Measurements from ENCODE around the gene SYNDIG1.
"Not testable (repeated sequence)": the region's sequence is repeated elsewhere in the genome, so short reads cannot be mapped to it uniquely, and the experiment has no call there.

Gene SYNDIG1

GRCh38 chr20:24504331-24505285 lies 35.2 kb downstream of the SYNDIG1 start:
- no peaks in the 10 kb centered on the region for H3K9me3 Mint-ChIP-seq
- H3K27me3 Mint-ChIP-seq, result no peaks in the 10 kb centered on the region
- H3K4me1 Mint-ChIP-seq (ENCODE audit: low read depth), result no peaks in the 10 kb centered on the region
- no peak overlapping the region for H3K4me3 Mint-ChIP-seq
- no peak overlapping the region for H3K27ac Mint-ChIP-seq
- H3K36me3 Mint-ChIP-seq (ENCODE audit: low read depth), result no peaks in the 10 kb centered on the region

- H3K27me3 Mint-ChIP-seq, result no peaks in the 10 kb centered on the region
- no peak overlapping the region for H3K4me3 Mint-ChIP-seq
- no peaks in the 10 kb centered on the region for H3K4me1 Mint-ChIP-seq (ENCODE audit: low read depth)
These were observed 36.7 kb downstream of the SYNDIG1 start for GRCh38 chr20:24506146-24506545.

GRCh38 chr20:24506696-24507095 lies 37.3 kb downstream of the SYNDIG1 start:
- Mint-ChIP-seq H3K4me3 (no peak overlapping the region), H3K27ac (no peak overlapping the region), H3K27me3 (no peaks in the 10 kb centered on the region), H3K4me1 (ENCODE audit: low read depth) (no peaks in the 10 kb centered on the region), H3K36me3 (ENCODE audit: low read depth) (no peaks in the 10 kb centered on the region), H3K9me3 (no peaks in the 10 kb centered on the region)

More at GRCh38 chr20:24506146-24506545, 36.7 kb downstream of the SYNDIG1 start:
- Mint-ChIP-seq H3K36me3 (ENCODE audit: low read depth) (no peaks in the 10 kb centered on the region), H3K9me3 (no peaks in the 10 kb centered on the region), H3K27ac (no peak overlapping the region)

GRCh38 chr20:24507182-24507853 lies 37.9 kb downstream of the SYNDIG1 start:
- no peaks in the 10 kb centered on the region for H3K36me3 Mint-ChIP-seq (ENCODE audit: low read depth)

GRCh38 chr20:24512441-24512840 lies 43.0 kb downstream of the SYNDIG1 start:
- not testable (repeated sequence) for H3K27me3 Mint-ChIP-seq; H3K4me1 Mint-ChIP-seq (ENCODE audit: low read depth); H3K4me3 Mint-ChIP-seq; H3K36me3 Mint-ChIP-seq (ENCODE audit: low read depth); H3K27ac Mint-ChIP-seq; H3K9me3 Mint-ChIP-seq

More at GRCh38 chr20:24507182-24507853, 37.9 kb downstream of the SYNDIG1 start:
- Mint-ChIP-seq H3K27ac (no peak overlapping the region), H3K27me3 (no peaks in the 10 kb centered on the region), H3K4me3 (no peak overlapping the region), H3K9me3 (no peaks in the 10 kb centered on the region), H3K4me1 (ENCODE audit: low read depth) (no peaks in the 10 kb centered on the region)

GRCh38 chr20:24518515-24518914 lies 49.1 kb downstream of the SYNDIG1 start:
- H3K9me3 Mint-ChIP-seq, result no peaks in the 10 kb centered on the region
- H3K36me3 Mint-ChIP-seq (ENCODE audit: low read depth), result no peaks in the 10 kb centered on the region
- H3K4me1 Mint-ChIP-seq (ENCODE audit: low read depth), result peaks cover 4% of the 10 kb centered on the region
- H3K4me3 Mint-ChIP-seq, result no peak overlapping the region
- no peak overlapping the region for H3K27ac Mint-ChIP-seq
- no peaks in the 10 kb centered on the region for H3K27me3 Mint-ChIP-seq

- Mint-ChIP-seq H3K4me1 (ENCODE audit: low read depth) (peaks cover 4% of the 10 kb centered on the region), H3K27me3 (no peaks in the 10 kb centered on the region), H3K9me3 (no peaks in the 10 kb centered on the region), H3K27ac (no peak overlapping the region), H3K4me3 (no peak overlapping the region), H3K36me3 (ENCODE audit: low read depth) (no peaks in the 10 kb centered on the region)
These were observed 50.0 kb downstream of the SYNDIG1 start for GRCh38 chr20:24519476-24519875.

- Mint-ChIP-seq H3K27ac (no peak overlapping the region), H3K27me3 (no peaks in the 10 kb centered on the region), H3K4me1 (ENCODE audit: low read depth) (peaks cover 4% of the 10 kb centered on the region), H3K9me3 (no peaks in the 10 kb centered on the region), H3K36me3 (ENCODE audit: low read depth) (no peaks in the 10 kb centered on the region), H3K4me3 (no peak overlapping the region)
These were observed 51.6 kb downstream of the SYNDIG1 start for GRCh38 chr20:24521032-24521431.

- Mint-ChIP-seq H3K9me3 (no peaks in the 10 kb centered on the region), H3K27ac (no peak overlapping the region), H3K4me3 (no peak overlapping the region)
These were observed 53.3 kb downstream of the SYNDIG1 start for GRCh38 chr20:24522452-24523330.

GRCh38 chr20:24523661-24524060 lies 54.2 kb downstream of the SYNDIG1 start:
- H3K27me3 Mint-ChIP-seq, result no peaks in the 10 kb centered on the region

More at GRCh38 chr20:24522452-24523330, 53.3 kb downstream of the SYNDIG1 start:
- H3K36me3 Mint-ChIP-seq (ENCODE audit: low read depth), result no peaks in the 10 kb centered on the region
- H3K27me3 Mint-ChIP-seq, result no peaks in the 10 kb centered on the region
- H3K4me1 Mint-ChIP-seq (ENCODE audit: low read depth), result peaks cover 4% of the 10 kb centered on the region

GRCh38 chr20:24528583-24529368 lies 59.3 kb downstream of the SYNDIG1 start:
- H3K4me3 Mint-ChIP-seq, result no peak overlapping the region
- no peaks in the 10 kb centered on the region for H3K4me1 Mint-ChIP-seq (ENCODE audit: low read depth)
- H3K27ac Mint-ChIP-seq, result no peak overlapping the region
- no peaks in the 10 kb centered on the region for H3K36me3 Mint-ChIP-seq (ENCODE audit: low read depth)
- H3K27me3 Mint-ChIP-seq, result no peaks in the 10 kb centered on the region
- H3K9me3 Mint-ChIP-seq, result peaks cover 4% of the 10 kb centered on the region

More at GRCh38 chr20:24523661-24524060, 54.2 kb downstream of the SYNDIG1 start:
- H3K4me1 Mint-ChIP-seq (ENCODE audit: low read depth), result peaks cover 4% of the 10 kb centered on the region
- H3K27ac Mint-ChIP-seq, result no peak overlapping the region
- no peak overlapping the region for H3K4me3 Mint-ChIP-seq
- no peaks in the 10 kb centered on the region for H3K36me3 Mint-ChIP-seq (ENCODE audit: low read depth)
- H3K9me3 Mint-ChIP-seq, result no peaks in the 10 kb centered on the region

- peaks cover 4% of the 10 kb centered on the region for H3K9me3 Mint-ChIP-seq
- H3K27ac Mint-ChIP-seq, result no peak overlapping the region
- H3K36me3 Mint-ChIP-seq (ENCODE audit: low read depth), result no peaks in the 10 kb centered on the region
- no peaks in the 10 kb centered on the region for H3K4me1 Mint-ChIP-seq (ENCODE audit: low read depth)
- H3K27me3 Mint-ChIP-seq, result no peaks in the 10 kb centered on the region
- no peak overlapping the region for H3K4me3 Mint-ChIP-seq
These were observed 59.9 kb downstream of the SYNDIG1 start for GRCh38 chr20:24529369-24529719.

GRCh38 chr20:24530131-24530680 lies 60.8 kb downstream of the SYNDIG1 start:
- Mint-ChIP-seq H3K36me3 (ENCODE audit: low read depth) (no peaks in the 10 kb centered on the region), H3K4me3 (no peak overlapping the region), H3K27me3 (no peaks in the 10 kb centered on the region), H3K4me1 (ENCODE audit: low read depth) (no peaks in the 10 kb centered on the region), H3K27ac (no peak overlapping the region), H3K9me3 (peaks cover 4% of the 10 kb centered on the region)

- Mint-ChIP-seq H3K4me3 (no peak overlapping the region), H3K36me3 (ENCODE audit: low read depth) (no peaks in the 10 kb centered on the region), H3K27ac (no peak overlapping the region), H3K27me3 (no peaks in the 10 kb centered on the region), H3K9me3 (peaks cover 4% of the 10 kb centered on the region), H3K4me1 (ENCODE audit: low read depth) (no peaks in the 10 kb centered on the region)
These were observed 61.8 kb downstream of the SYNDIG1 start for GRCh38 chr20:24531202-24531601.

All from stimulated activated naive CD8-positive, alpha-beta T cell treated with anti-CD3 and anti-CD28 coated beads, Interleukin-15, Interleukin-2, amounts not matched to agents 100 ng/mL and 50 ng/mL, for 24 hours (primary cell).